GM12873 (cell line): ENCODE results near the gene MRPL22.

Source experiments
- CTCF ChIP-seq: IDR thresholded peaks from 2 replicates; pipeline ENCODE4 v1.5.1; 2012; ENCODE audit warnings: low read depth, mild to moderate bottlenecking, moderate library complexity, low read length, control low read depth; ENCODE audit not compliant: insufficient read depth; ENCODE audit errors: missing control alignments

MRPL22 gene

GRCh38 chr5:154966874-154967273, 26.0 kb downstream of the MRPL22 start:
- no peak for TF ChIP-seq CTCF

DNA sequence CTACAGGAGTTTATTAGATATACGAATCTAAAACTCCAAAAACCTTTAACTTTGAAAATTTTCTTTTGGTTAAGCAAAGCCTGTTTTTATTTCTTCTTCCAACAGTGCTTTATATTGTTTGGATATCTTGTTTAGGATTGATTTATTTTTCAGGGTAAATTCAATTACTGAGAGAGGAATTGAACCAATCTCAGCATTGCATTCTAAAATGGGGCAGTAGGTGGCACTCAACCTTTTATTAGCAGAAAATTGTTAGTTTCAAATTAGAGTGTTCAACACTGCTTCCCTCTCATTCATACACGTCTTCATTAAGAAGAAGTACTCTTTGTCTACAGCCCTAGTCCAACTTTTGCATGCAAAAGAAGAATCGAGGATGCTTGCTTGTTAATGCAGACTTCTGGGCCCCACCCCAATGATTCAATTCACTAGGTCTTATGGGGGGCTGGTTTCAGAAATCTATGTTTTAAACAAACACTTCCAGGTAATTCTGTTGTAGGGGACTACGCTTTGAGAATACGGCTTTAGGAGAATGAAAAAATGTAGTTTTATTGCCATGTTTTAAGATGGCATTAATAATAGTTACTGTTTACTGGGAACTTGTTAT, 26.6 kb downstream of the MRPL22 start:
- TF ChIP-seq CTCF, result peak; percentile 61

- TF ChIP-seq CTCF, result no peak
Measured at GRCh38 chr5:154968953-154969352, 28.1 kb downstream of the MRPL22 start.

- TF ChIP-seq CTCF, result no peak
Measured at GRCh38 chr5:154970759-154971158, 29.9 kb downstream of the MRPL22 start.

DNA sequence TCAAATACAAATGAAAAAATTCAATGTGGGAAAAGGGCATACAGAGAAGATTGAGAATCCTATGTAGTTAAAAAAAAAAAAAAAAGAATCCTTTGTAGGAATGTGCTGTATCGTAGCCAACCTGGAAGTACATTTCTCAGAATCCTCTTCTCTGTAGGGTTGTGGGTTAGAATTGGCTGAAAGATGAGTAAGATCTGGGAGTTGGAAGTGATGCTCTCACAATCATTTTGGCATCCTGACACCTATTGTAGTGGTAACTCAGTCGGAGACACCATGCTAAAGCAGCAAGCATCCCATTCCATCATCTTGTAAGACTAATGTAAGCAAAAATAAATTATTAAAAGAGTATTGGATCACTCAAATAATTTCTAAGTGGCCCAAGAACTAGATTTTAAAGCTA, 30.6 kb downstream of the MRPL22 start:
- no peak for TF ChIP-seq CTCF

DNA sequence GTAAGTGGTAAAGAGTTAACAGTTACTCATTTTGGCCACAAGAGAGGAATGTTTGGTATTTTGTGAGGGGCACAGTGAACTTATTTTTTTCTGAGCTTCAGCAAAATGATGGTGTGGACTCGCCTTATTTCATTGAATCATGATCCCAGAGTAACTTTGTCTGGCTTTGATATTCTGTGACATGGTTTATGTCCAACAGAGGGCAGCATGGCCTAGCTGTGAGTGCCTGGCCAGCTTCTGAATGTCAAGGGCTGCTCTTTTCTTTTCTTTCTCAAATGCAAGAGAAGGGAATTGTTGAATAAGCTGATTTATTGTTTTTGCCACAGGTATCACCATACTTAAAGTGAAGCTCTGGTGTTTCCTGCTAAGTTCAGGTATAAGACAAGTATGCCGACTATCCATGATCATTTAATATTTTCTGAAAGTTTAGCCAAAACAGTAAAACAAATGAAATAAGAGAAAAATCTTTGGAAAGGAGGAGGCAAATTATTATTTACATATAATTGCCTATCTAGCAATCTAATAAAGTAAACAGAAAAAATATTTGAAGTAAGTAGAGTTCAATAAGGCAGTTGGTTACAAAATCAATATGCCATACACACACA, 31.7 kb downstream of the MRPL22 start:
- peak; percentile 58 for TF ChIP-seq CTCF

GRCh38 chr5:154977409-154977808, 36.5 kb downstream of the MRPL22 start:
- TF ChIP-seq CTCF, result no peak
